OCI-LY1 (cell line): ENCODE results near the gene FHL2.

Source experiments
- CTCF ChIP-seq: fragments of 200-600 bp; sonication (generic), shearing (Covaris generic); IDR thresholded peaks from 2 replicates; pipeline ENCODE4 v1.5.1; 2017; ENCODE audit warnings: mild to moderate bottlenecking, antibody characterized with exemption, low read length, moderate library complexity, mixed read lengths
- EZH2 ChIP-seq: fragments of 200-600 bp; sonication (generic), shearing (Covaris generic); IDR thresholded peaks from 2 replicates; pipeline ENCODE4 v1.8.0; 2017; ENCODE audit warnings: borderline replicate concordance, mixed run types, mild to moderate bottlenecking, antibody characterized with exemption, low read length, moderate library complexity, mixed read lengths

GRCh38 chr2:105361102-105361889 lies 37.6 kb downstream of the FHL2 start:
- TF ChIP-seq CTCF (no peak), EZH2 (no peak)
